Measurements from ENCODE around the gene HPS4. TPM values are rescaled to one million over a fixed set of nuclear protein-coding genes. Genes with fewer than 3 reads are reported as not detected.

The HPS4 gene
- total and polyA plus RNA-seq, 8 donors: 10.3 to 46.1 (median 24.3) TPM

GRCh38 chr22:26430600-26430999, 53.0 kb downstream of the HPS4 start:
- H3K27ac ChIP-seq: peak overlapping the region in 1 of 5 donors; percentile 45
- 80 to 90% (median 86%) methylated on average over 2 of the region's 2 CpGs for WGBS, 5 donors
- TF ChIP-seq POLR2AphosphoS5 (IDR thresholded peaks at IDR 0.05): no peak
- no peak for TF ChIP-seq POLR2A (IDR thresholded peaks at IDR 0.05)
- TF ChIP-seq EP300 (IDR thresholded peaks at IDR 0.05): no peak
- TF ChIP-seq CTCF (IDR thresholded peaks at IDR 0.05): no peak
- H3K4me1 ChIP-seq: peaks cover 6 to 28% (median 22%) of the 10 kb centered on the region in 4 donors
- peak overlapping the region in 1 of 4 donors; percentile 64 for H3K4me3 ChIP-seq
- peaks cover 5 to 16% (median 16%) of the 10 kb centered on the region in 4 donors for H3K36me3 ChIP-seq
- H3K9me3 ChIP-seq: no peaks in the 10 kb centered on the region
- H3K27me3 ChIP-seq: peaks cover 0 to 6% (median 0%) of the 10 kb centered on the region in 3 donors
- no peak for DNase-seq
- intact Hi-C loops (cut with DNase I; ENCODE audit: low total_unique reads): no loop called here

GRCh38 chr22:26429458-26430286, 53.9 kb downstream of the HPS4 start:
- Histone ChIP-seq H3K27ac (peak overlapping the region in 4 of 5 donors; percentile 44 to 88 (median 66)), H3K4me1 (peaks cover 6 to 26% (median 19%) of the 10 kb centered on the region in 4 donors), H3K4me3 (peak overlapping the region; percentile 62 to 70 (median 67)), H3K36me3 (peaks cover 5 to 15% (median 13%) of the 10 kb centered on the region in 4 donors), H3K27me3 (peaks cover 0 to 6% (median 0%) of the 10 kb centered on the region in 3 donors), H3K9me3 (no peaks in the 10 kb centered on the region)
- DNase-seq: no peak
- intact Hi-C loops (cut with DNase I; ENCODE audit: low total_unique reads): no loop called here
- WGBS, 5 donors: 6 to 14% (median 9%) methylated on average over 23 to 50 of the region's 50 CpGs
- no peak for TF ChIP-seq POLR2AphosphoS5 (IDR thresholded peaks at IDR 0.05)
- no peak for TF ChIP-seq POLR2A (IDR thresholded peaks at IDR 0.05)
- no peak for TF ChIP-seq EP300 (IDR thresholded peaks at IDR 0.05)
- no peak for TF ChIP-seq CTCF (IDR thresholded peaks at IDR 0.05)

GRCh38 chr22:26428515-26429457, 54.8 kb downstream of the HPS4 start, which contains the start of gene ASPHD2:
TSS of gene ASPHD2 (plus strand) at chr22:26429260. CDS start at chr22:26433616, 4,356 bp downstream.
- peak within 1 kb of the TSS; percentile 62 to 70 (median 67) for H3K4me3 ChIP-seq
- H3K27me3 ChIP-seq: peaks cover 0 to 6% (median 0%) of the 10 kb centered on the region in 3 donors
- peaks cover 3 to 7% (median 5%) of the 10 kb centered on the region in 4 donors for H3K36me3 ChIP-seq
- DNase-seq: peak; percentile 73 to 88
- intact Hi-C loops (cut with DNase I; ENCODE audit: low total_unique reads): no loop called here
- WGBS, 5 donors: 1% methylated on average over 50 to 95 of the region's 96 CpGs
- H3K4me1 ChIP-seq: peaks cover 6 to 26% (median 19%) of the 10 kb centered on the region in 4 donors
- peak within 1 kb of the TSS; percentile 77 to 90 (median 87) for H3K27ac ChIP-seq
- H3K9me3 ChIP-seq: peaks cover 0 to under 1% (median 0%) of the 10 kb centered on the region in 4 donors
- TF ChIP-seq POLR2A (IDR thresholded peaks at IDR 0.05): no peak
- TF ChIP-seq POLR2AphosphoS5 (IDR thresholded peaks at IDR 0.05): peak in 2 of 3 donors; percentile 57 to 78

- peaks cover 6 to 26% (median 19%) of the 10 kb centered on the region in 4 donors for H3K4me1 ChIP-seq
- intact Hi-C loops (cut with DNase I; ENCODE audit: low total_unique reads): no loop called here
- peaks cover 4 to 17% (median 14%) of the 10 kb centered on the region in 4 donors for H3K9me3 ChIP-seq
- H3K27me3 ChIP-seq: peaks cover 0 to 2% (median 0%) of the 10 kb centered on the region in 3 donors
- H3K27ac ChIP-seq: no peak overlapping the region
- no peak for DNase-seq
- H3K4me3 ChIP-seq: no peak overlapping the region
- no peaks in the 10 kb centered on the region for H3K36me3 ChIP-seq
- TF ChIP-seq POLR2AphosphoS5 (IDR thresholded peaks at IDR 0.05) (no peak), EP300 (IDR thresholded peaks at IDR 0.05) (no peak), CTCF (IDR thresholded peaks at IDR 0.05) (no peak), POLR2A (IDR thresholded peaks at IDR 0.05) (no peak)
These were observed 56.7 kb downstream of the HPS4 start for GRCh38 chr22:26426924-26427323.

All from stomach (tissue), 9 donors.